Measurements from ENCODE around the gene FAM131C.

GRCh38 chr1:16088996-16089395 lies 15.5 kb upstream of the FAM131C start:
- TF ChIP-seq POLR2A (IDR thresholded peaks at IDR 0.05; ENCODE audit: low read depth, low read length) (no peak), POLR2AphosphoS5 (IDR thresholded peaks at IDR 0.05; ENCODE audit: low read depth, low read length) (no peak)
